WTC11 (cell line): Measurements from ENCODE around the gene NR1D1. TPM values are rescaled to one million over a fixed set of nuclear protein-coding genes. Genes with fewer than 3 reads are reported as not detected.

Source experiments
- ATAC-seq: fragments of 200-7000 bp; cut with Tn5 transposase; 2 replicates; pipeline ENCODE4 v1.10.0; 2021; ENCODE audit warnings: mild to moderate bottlenecking, moderate library complexity
- CTCF ChIA-PET: fragments of 300-600 bp; sonication (Branson Sonifier 250); formaldehyde crosslinking; loops from one replicate; lab custom pipeline; 2021; ENCODE audit warnings: antibody characterized with exemption; lab: Charles Lee
- POLR2A ChIA-PET: fragments of 350-600 bp; sonication (Branson Sonifier 250); formaldehyde crosslinking; loops from one replicate; lab custom pipeline; 2021; ENCODE audit warnings: antibody characterized with exemption; lab: Charles Lee
- DNase-seq: peaks from one replicate; pipeline ENCODE4 v3.0.0; 2021; ENCODE audit warnings: low spot score
- H3K27ac Mint-ChIP-seq: 2 replicates; pipeline ENCODE4 v1.8.0; 2021; ENCODE audit warnings: mixed read lengths
- H3K27me3 Mint-ChIP-seq: 2 replicates; pipeline ENCODE4 v1.8.0; 2021; ENCODE audit warnings: low read depth, mild to moderate bottlenecking, moderate library complexity, mixed read lengths
- H3K36me3 Mint-ChIP-seq: 2 replicates; pipeline ENCODE4 v1.8.0; 2021; ENCODE audit warnings: mixed read lengths
- H3K4me1 Mint-ChIP-seq: 2 replicates; pipeline ENCODE4 v1.8.0; 2022; ENCODE audit warnings: mixed read lengths
- H3K4me3 Mint-ChIP-seq: 2 replicates; pipeline ENCODE4 v1.8.0; 2021; ENCODE audit warnings: mild to moderate bottlenecking, moderate library complexity, mixed read lengths
- H3K9me3 Mint-ChIP-seq: 2 replicates; pipeline ENCODE4 v1.8.0; 2021; ENCODE audit warnings: mixed read lengths
- CREB1 ChIP-seq: sonication (generic); formaldehyde crosslinking; IDR thresholded peaks from 2 replicates; pipeline ENCODE4 v1.8.0; 2023; ENCODE audit warnings: mild to moderate bottlenecking, missing genetic modification reagents
- CREM ChIP-seq: sonication (generic); formaldehyde crosslinking; IDR thresholded peaks from 2 replicates; pipeline ENCODE4 v1.8.1; 2022; ENCODE audit warnings: mild to moderate bottlenecking, missing genetic modification reagents, moderate library complexity
- FOXP1 ChIP-seq: sonication (generic); formaldehyde crosslinking; IDR thresholded peaks from 2 replicates; pipeline ENCODE4 v1.8.0; 2022; ENCODE audit warnings: missing genetic modification reagents, mild to moderate bottlenecking, moderate library complexity, borderline replicate concordance
- GRHL2 ChIP-seq: fragments of 250-450 bp; sonication (Bioruptor Pico); IDR thresholded peaks from 2 replicates; pipeline ENCODE4 v1.8.0; 2022; ENCODE audit warnings: mild to moderate bottlenecking, moderate library complexity; ENCODE audit not compliant: insufficient replicate concordance, severe bottlenecking
- JUN ChIP-seq: sonication (generic); formaldehyde crosslinking; IDR thresholded peaks from 2 replicates; pipeline ENCODE4 v1.8.0; 2023; ENCODE audit warnings: mild to moderate bottlenecking, missing genetic modification reagents
- KAT7 ChIP-seq: sonication (generic); formaldehyde crosslinking; IDR thresholded peaks from 2 replicates; pipeline ENCODE4 v1.8.1; 2023; ENCODE audit warnings: missing genetic modification reagents, mild to moderate bottlenecking, borderline replicate concordance
- NFATC4 ChIP-seq: fragments of 250-450 bp; sonication (Bioruptor Pico); IDR thresholded peaks from 2 replicates; pipeline ENCODE4 v1.9.0; 2021; ENCODE audit warnings: mild to moderate bottlenecking
- NFYB ChIP-seq: sonication (generic); formaldehyde crosslinking; conservative IDR thresholded peaks from 2 replicates; pipeline ENCODE4 v1.8.0; 2022; ENCODE audit warnings: low read depth, missing genetic modification reagents
- SMAD3 ChIP-seq: sonication (generic); formaldehyde crosslinking; IDR thresholded peaks from 2 replicates; pipeline ENCODE4 v1.8.0; 2022; ENCODE audit warnings: missing genetic modification reagents, mild to moderate bottlenecking, borderline replicate concordance
- ZNF121 ChIP-seq: sonication (generic); formaldehyde crosslinking; IDR thresholded peaks from 2 replicates; pipeline ENCODE4 v1.8.0; 2023; ENCODE audit warnings: missing genetic modification reagents
- ZNF423 ChIP-seq: fragments of 250-450 bp; sonication (Bioruptor Pico); IDR thresholded peaks from 2 replicates; pipeline ENCODE4 v2.1.2; 2022; ENCODE audit warnings: mild to moderate bottlenecking, moderate library complexity
- total RNA-seq: library from RNA; stranded (reverse); gene quantifications from 3 replicates; pipeline ENCODE4 v1.2.3, GENCODE V29; 2021
- TF ChIP-seq, protein P1 (sequence below): sonication (generic); formaldehyde crosslinking; IDR thresholded peaks from 2 replicates; pipeline ENCODE4 v1.8.1; 2023; ENCODE audit warnings: mild to moderate bottlenecking, missing genetic modification reagents, moderate library complexity
- TF ChIP-seq, protein P2 (sequence below): sonication (generic); formaldehyde crosslinking; IDR thresholded peaks from 2 replicates; pipeline ENCODE4 v1.8.1; 2022; ENCODE audit warnings: low read depth, mild to moderate bottlenecking, moderate library complexity, missing genetic modification reagents, borderline replicate concordance
- TF ChIP-seq, protein P3 (sequence below): fragments of 250-450 bp; sonication (Bioruptor Pico); IDR thresholded peaks from 2 replicates; pipeline ENCODE4 v1.9.0; 2021; ENCODE audit warnings: mild to moderate bottlenecking
- TF ChIP-seq, protein P4 (sequence below): sonication (generic); formaldehyde crosslinking; IDR thresholded peaks from 2 replicates; pipeline ENCODE4 v1.8.0; 2023; ENCODE audit warnings: missing genetic modification reagents
- TF ChIP-seq, protein P5 (sequence below): sonication (generic); formaldehyde crosslinking; IDR thresholded peaks from 2 replicates; pipeline ENCODE4 v1.8.1; 2023; ENCODE audit warnings: mild to moderate bottlenecking, missing genetic modification reagents, moderate library complexity
- TF ChIP-seq, protein P6 (sequence below): sonication (generic); formaldehyde crosslinking; IDR thresholded peaks from 2 replicates; pipeline ENCODE4 v1.8.0; 2022; ENCODE audit warnings: mild to moderate bottlenecking, missing genetic modification reagents

Gene NR1D1
- total RNA-seq, 1 experiment from 2014 or later = 5.6 TPM

DNA sequence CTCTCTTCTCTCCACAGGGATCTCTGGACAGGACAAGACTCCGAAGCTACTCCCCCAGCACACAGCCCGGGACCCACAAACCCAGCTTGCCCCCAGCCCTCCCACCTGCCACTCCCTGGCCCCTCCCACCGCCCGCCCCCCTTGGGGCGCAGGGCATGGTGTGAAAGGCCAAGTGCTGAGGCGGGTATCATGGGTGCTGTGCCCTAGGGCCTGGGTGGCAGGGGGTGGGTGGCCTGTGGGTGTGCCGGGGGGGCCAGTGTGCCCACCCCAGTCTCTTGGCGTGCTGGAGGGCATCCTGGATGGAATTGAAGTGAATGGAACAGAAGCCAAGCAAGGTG lies 26.2 kb downstream of the NR1D1 start:
- ChIA-PET POLR2A (interaction anchor here (2.8 kb wide), 1 partner anchor 39 kb away, joined by 9 read pairs; no protein-coding TSS in a partner anchor), CTCF (interaction anchor here (1.3 to 7.3 kb wide), 12 partner anchors 10 to 61 kb away, joined by 3 to 252 read pairs (median 22); partner anchors contain the start of gene THRA)
- no peak for TF ChIP-seq FOXP1 (CRISPR knock-in tag)
- TF ChIP-seq NFATC4 (CRISPR knock-in tag) = no peak
- no peak for TF ChIP-seq GRHL2 (CRISPR knock-in tag)
- TF ChIP-seq, protein P1, sequence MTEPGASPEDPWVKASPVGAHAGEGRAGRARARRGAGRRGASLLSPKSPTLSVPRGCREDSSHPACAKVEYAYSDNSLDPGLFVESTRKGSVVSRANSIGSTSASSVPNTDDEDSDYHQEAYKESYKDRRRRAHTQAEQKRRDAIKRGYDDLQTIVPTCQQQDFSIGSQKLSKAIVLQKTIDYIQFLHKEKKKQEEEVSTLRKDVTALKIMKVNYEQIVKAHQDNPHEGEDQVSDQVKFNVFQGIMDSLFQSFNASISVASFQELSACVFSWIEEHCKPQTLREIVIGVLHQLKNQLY (CRISPR knock-in tag) = no peak
- TF ChIP-seq, protein P2, sequence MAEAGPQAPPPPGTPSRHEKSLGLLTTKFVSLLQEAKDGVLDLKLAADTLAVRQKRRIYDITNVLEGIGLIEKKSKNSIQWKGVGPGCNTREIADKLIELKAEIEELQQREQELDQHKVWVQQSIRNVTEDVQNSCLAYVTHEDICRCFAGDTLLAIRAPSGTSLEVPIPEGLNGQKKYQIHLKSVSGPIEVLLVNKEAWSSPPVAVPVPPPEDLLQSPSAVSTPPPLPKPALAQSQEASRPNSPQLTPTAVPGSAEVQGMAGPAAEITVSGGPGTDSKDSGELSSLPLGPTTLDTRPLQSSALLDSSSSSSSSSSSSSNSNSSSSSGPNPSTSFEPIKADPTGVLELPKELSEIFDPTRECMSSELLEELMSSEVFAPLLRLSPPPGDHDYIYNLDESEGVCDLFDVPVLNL (CRISPR knock-in tag) = no peak
- no peak for TF ChIP-seq KAT7 (CRISPR knock-in tag)
- ATAC-seq (no peak), DNase-seq (no peak)
- no peak overlapping the region for H3K27ac Mint-ChIP-seq
- H3K27me3 Mint-ChIP-seq = no peaks in the 10 kb centered on the region
- H3K4me1 Mint-ChIP-seq = peaks cover 59% of the 10 kb centered on the region
- H3K4me3 Mint-ChIP-seq = no peak overlapping the region
- H3K36me3 Mint-ChIP-seq = no peaks in the 10 kb centered on the region
- H3K9me3 Mint-ChIP-seq = no peaks in the 10 kb centered on the region

DNA sequence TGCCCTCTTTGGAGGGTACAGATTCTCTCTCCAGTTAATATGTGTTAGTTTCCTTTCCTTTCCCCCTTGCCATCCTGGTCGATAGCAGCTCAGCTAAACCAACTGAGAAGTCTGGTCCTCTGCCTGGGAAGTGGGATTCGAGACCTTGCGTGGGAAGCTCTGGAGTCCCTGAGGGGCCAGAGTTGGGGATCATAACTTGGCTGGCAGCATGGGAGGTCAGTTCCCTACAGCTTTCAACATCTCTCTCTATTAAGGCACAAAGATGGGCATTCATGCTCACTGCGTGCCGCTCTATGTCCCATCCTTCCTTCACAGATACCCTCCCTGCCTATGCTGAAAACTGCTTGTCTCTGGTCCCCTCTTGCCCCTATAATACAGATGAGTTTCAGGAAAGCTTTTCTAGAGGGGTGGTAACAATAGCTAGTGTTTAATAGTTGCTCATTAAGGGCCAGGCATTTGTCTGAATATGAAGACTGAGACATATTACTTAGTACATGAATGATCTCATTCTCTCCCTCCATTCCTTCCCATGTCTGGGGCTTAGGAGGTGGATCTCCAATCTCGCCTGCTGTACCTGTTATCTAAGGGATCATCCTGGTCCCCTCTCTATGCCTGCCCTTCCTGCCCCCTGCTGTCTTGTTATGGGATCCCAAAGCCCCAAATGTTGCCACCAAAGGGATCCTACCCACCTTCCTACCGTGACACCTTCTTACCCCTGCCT lies 26.8 kb downstream of the NR1D1 start:
- no peak for TF ChIP-seq NFATC4 (CRISPR knock-in tag)
- TF ChIP-seq, protein P3, sequence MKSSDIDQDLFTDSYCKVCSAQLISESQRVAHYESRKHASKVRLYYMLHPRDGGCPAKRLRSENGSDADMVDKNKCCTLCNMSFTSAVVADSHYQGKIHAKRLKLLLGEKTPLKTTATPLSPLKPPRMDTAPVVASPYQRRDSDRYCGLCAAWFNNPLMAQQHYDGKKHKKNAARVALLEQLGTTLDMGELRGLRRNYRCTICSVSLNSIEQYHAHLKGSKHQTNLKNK (CRISPR knock-in tag) = no peak
- no peak for TF ChIP-seq JUN (CRISPR knock-in tag)
- TF ChIP-seq ZNF121 (CRISPR knock-in tag) = no peak
- TF ChIP-seq CREM (CRISPR knock-in tag) = no peak
- no peak for TF ChIP-seq SMAD3 (CRISPR knock-in tag)
- no peak for TF ChIP-seq GRHL2 (CRISPR knock-in tag)
- TF ChIP-seq, protein P4, sequence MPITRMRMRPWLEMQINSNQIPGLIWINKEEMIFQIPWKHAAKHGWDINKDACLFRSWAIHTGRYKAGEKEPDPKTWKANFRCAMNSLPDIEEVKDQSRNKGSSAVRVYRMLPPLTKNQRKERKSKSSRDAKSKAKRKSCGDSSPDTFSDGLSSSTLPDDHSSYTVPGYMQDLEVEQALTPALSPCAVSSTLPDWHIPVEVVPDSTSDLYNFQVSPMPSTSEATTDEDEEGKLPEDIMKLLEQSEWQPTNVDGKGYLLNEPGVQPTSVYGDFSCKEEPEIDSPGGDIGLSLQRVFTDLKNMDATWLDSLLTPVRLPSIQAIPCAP (CRISPR knock-in tag) = no peak
- TF ChIP-seq ZNF423 (CRISPR knock-in tag) = no peak
- TF ChIP-seq CREB1 = no peak
- no peak for TF ChIP-seq NFYB (CRISPR knock-in tag)
- TF ChIP-seq, protein P5, sequence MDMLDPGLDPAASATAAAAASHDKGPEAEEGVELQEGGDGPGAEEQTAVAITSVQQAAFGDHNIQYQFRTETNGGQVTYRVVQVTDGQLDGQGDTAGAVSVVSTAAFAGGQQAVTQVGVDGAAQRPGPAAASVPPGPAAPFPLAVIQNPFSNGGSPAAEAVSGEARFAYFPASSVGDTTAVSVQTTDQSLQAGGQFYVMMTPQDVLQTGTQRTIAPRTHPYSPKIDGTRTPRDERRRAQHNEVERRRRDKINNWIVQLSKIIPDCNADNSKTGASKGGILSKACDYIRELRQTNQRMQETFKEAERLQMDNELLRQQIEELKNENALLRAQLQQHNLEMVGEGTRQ (CRISPR knock-in tag) = no peak
- TF ChIP-seq, protein P6, sequence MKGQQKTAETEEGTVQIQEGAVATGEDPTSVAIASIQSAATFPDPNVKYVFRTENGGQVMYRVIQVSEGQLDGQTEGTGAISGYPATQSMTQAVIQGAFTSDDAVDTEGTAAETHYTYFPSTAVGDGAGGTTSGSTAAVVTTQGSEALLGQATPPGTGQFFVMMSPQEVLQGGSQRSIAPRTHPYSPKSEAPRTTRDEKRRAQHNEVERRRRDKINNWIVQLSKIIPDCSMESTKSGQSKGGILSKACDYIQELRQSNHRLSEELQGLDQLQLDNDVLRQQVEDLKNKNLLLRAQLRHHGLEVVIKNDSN (CRISPR knock-in tag) = no peak
- TF ChIP-seq, all 79 proteins: peak for 0
- Mint-ChIP-seq H3K4me3 (no peak overlapping the region), H3K36me3 (no peaks in the 10 kb centered on the region), H3K27ac (peak overlapping the region; percentile 15; the same call in 1 of the 2 replicates), H3K9me3 (no peaks in the 10 kb centered on the region), H3K27me3 (no peaks in the 10 kb centered on the region), H3K4me1 (peaks cover 63% of the 10 kb centered on the region)
- DNase-seq = no peak
- ATAC-seq = no peak
- CTCF ChIA-PET = interaction anchor here (0.6 to 7.3 kb wide), 9 partner anchors 8 to 60 kb away, joined by 3 to 252 read pairs (median 4); partner anchors contain the start of gene THRA
- POLR2A ChIA-PET = interaction anchor here (0.5 to 2.8 kb wide), 3 partner anchors 15 to 1689 kb away, joined by 3 to 9 read pairs (median 4); no protein-coding TSS in a partner anchor
